ENCODE results near the gene AVPR2. TPM values are rescaled to one million over a fixed set of nuclear protein-coding genes. Genes with fewer than 3 reads are reported as not detected.

Gene AVPR2
- total and polyA plus RNA-seq, 9 of the 15 experiments (the other 6 are each of a cell fraction or from before 2014, with no cell fraction given) = not detected

DNA sequence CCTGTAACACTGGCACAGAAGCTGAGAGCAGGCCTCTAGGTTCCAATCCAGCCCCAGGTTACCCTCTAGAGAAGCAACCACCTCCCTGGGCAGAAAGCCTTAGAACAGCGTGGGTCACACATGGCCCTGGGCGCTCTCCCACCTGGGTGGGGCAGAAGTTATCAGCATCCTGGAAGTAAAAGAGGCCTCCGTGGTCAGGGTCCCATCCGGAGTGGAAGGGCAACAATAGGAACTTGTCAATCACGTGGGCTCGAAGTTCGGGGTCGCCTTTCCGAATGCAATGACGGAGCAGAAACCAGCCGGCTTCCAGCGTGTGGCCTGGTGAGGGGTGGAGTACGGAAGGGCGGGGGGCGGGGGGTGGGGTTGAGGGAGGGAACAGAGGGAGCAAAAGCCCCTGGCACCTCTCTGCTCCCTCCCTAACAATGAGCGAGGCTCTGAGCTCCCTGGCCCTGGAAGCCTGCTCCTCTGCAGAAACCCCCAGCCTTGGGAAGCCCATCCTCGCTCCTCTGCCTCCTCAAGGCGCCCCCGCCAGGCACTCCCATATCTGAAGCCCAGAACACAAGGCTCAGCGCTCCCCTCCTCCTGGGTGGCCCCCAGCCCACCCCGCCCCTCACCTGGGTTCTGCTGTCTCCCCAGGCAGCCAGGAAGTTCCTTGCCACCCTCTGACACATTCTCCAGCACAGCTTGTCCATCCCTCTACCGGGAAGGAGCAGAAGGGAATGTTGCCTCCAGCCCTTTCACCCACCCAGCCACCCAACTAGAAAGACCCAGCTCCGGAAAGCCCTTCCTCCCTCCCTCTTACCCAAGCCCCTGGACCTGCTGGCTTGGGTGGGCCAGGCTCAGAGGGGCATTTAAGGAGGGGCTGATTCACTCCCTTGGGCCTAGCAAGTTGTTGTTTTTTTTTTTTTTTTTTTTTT lies 37.1 kb downstream of the AVPR2 start (continued):
- TF ChIP-seq, protein P1, sequence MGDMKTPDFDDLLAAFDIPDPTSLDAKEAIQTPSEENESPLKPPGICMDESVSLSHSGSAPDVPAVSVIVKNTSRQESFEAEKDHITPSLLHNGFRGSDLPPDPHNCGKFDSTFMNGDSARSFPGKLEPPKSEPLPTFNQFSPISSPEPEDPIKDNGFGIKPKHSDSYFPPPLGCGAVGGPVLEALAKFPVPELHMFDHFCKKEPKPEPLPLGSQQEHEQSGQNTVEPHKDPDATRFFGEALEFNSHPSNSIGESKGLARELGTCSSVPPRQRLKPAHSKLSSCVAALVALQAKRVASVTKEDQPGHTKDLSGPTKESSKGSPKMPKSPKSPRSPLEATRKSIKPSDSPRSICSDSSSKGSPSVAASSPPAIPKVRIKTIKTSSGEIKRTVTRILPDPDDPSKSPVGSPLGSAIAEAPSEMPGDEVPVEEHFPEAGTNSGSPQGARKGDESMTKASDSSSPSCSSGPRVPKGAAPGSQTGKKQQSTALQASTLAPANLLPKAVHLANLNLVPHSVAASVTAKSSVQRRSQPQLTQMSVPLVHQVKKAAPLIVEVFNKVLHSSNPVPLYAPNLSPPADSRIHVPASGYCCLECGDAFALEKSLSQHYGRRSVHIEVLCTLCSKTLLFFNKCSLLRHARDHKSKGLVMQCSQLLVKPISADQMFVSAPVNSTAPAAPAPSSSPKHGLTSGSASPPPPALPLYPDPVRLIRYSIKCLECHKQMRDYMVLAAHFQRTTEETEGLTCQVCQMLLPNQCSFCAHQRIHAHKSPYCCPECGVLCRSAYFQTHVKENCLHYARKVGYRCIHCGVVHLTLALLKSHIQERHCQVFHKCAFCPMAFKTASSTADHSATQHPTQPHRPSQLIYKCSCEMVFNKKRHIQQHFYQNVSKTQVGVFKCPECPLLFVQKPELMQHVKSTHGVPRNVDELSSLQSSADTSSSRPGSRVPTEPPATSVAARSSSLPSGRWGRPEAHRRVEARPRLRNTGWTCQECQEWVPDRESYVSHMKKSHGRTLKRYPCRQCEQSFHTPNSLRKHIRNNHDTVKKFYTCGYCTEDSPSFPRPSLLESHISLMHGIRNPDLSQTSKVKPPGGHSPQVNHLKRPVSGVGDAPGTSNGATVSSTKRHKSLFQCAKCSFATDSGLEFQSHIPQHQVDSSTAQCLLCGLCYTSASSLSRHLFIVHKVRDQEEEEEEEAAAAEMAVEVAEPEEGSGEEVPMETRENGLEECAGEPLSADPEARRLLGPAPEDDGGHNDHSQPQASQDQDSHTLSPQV (IDR thresholded peaks at IDR 0.05) = peak; percentile 75
- TF ChIP-seq ZC3H8 (IDR thresholded peaks at IDR 0.05) = no peak
- TF ChIP-seq, protein P2, sequence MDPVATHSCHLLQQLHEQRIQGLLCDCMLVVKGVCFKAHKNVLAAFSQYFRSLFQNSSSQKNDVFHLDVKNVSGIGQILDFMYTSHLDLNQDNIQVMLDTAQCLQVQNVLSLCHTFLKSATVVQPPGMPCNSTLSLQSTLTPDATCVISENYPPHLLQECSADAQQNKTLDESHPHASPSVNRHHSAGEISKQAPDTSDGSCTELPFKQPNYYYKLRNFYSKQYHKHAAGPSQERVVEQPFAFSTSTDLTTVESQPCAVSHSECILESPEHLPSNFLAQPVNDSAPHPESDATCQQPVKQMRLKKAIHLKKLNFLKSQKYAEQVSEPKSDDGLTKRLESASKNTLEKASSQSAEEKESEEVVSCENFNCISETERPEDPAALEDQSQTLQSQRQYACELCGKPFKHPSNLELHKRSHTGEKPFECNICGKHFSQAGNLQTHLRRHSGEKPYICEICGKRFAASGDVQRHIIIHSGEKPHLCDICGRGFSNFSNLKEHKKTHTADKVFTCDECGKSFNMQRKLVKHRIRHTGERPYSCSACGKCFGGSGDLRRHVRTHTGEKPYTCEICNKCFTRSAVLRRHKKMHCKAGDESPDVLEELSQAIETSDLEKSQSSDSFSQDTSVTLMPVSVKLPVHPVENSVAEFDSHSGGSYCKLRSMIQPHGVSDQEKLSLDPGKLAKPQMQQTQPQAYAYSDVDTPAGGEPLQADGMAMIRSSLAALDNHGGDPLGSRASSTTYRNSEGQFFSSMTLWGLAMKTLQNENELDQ (CRISPR knock-in tag; IDR thresholded peaks at IDR 0.05; ENCODE audit: borderline replicate concordance) = no peak
- no peak for TF ChIP-seq U2AF2 (optimal IDR thresholded peaks at IDR 0.05; ENCODE audit: low read depth, low read length)
- no peak for TF ChIP-seq MXI1 (IDR thresholded peaks at IDR 0.05; ENCODE audit: low read depth, low read length)
- TF ChIP-seq, protein P3, sequence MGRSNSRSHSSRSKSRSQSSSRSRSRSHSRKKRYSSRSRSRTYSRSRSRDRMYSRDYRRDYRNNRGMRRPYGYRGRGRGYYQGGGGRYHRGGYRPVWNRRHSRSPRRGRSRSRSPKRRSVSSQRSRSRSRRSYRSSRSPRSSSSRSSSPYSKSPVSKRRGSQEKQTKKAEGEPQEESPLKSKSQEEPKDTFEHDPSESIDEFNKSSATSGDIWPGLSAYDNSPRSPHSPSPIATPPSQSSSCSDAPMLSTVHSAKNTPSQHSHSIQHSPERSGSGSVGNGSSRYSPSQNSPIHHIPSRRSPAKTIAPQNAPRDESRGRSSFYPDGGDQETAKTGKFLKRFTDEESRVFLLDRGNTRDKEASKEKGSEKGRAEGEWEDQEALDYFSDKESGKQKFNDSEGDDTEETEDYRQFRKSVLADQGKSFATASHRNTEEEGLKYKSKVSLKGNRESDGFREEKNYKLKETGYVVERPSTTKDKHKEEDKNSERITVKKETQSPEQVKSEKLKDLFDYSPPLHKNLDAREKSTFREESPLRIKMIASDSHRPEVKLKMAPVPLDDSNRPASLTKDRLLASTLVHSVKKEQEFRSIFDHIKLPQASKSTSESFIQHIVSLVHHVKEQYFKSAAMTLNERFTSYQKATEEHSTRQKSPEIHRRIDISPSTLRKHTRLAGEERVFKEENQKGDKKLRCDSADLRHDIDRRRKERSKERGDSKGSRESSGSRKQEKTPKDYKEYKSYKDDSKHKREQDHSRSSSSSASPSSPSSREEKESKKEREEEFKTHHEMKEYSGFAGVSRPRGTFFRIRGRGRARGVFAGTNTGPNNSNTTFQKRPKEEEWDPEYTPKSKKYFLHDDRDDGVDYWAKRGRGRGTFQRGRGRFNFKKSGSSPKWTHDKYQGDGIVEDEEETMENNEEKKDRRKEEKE (IDR thresholded peaks at IDR 0.05; ENCODE audit: borderline replicate concordance in 1 of 2, control insufficient read depth in 1 of 2, low read depth in 2 of 2, low read length in 1 of 2) = no peak
- TF ChIP-seq ZNF24 (IDR thresholded peaks at IDR 0.05) = no peak
- no peak for TF ChIP-seq BHLHE40 (IDR thresholded peaks at IDR 0.05; ENCODE audit: low read length)
- TF ChIP-seq MEF2A (IDR thresholded peaks at IDR 0.05; ENCODE audit: control insufficient read depth, low read depth, low read length) = no peak
- TF ChIP-seq, protein P4, sequence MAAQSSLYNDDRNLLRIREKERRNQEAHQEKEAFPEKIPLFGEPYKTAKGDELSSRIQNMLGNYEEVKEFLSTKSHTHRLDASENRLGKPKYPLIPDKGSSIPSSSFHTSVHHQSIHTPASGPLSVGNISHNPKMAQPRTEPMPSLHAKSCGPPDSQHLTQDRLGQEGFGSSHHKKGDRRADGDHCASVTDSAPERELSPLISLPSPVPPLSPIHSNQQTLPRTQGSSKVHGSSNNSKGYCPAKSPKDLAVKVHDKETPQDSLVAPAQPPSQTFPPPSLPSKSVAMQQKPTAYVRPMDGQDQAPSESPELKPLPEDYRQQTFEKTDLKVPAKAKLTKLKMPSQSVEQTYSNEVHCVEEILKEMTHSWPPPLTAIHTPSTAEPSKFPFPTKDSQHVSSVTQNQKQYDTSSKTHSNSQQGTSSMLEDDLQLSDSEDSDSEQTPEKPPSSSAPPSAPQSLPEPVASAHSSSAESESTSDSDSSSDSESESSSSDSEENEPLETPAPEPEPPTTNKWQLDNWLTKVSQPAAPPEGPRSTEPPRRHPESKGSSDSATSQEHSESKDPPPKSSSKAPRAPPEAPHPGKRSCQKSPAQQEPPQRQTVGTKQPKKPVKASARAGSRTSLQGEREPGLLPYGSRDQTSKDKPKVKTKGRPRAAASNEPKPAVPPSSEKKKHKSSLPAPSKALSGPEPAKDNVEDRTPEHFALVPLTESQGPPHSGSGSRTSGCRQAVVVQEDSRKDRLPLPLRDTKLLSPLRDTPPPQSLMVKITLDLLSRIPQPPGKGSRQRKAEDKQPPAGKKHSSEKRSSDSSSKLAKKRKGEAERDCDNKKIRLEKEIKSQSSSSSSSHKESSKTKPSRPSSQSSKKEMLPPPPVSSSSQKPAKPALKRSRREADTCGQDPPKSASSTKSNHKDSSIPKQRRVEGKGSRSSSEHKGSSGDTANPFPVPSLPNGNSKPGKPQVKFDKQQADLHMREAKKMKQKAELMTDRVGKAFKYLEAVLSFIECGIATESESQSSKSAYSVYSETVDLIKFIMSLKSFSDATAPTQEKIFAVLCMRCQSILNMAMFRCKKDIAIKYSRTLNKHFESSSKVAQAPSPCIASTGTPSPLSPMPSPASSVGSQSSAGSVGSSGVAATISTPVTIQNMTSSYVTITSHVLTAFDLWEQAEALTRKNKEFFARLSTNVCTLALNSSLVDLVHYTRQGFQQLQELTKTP (IDR thresholded peaks at IDR 0.05; ENCODE audit: low read depth in 1 of 2, partially characterized antibody in 2 of 2) = no peak
- no peak for TF ChIP-seq POLR2G (IDR thresholded peaks at IDR 0.05; ENCODE audit: low read depth, low read length)

Data from K562 (cell line).